Muscle of leg (tissue), 11 donors: ENCODE measurements around the gene FRMPD2. TPM values are rescaled to one million over a fixed set of nuclear protein-coding genes. Genes with fewer than 3 reads are reported as not detected.

Experiments used
- DNase-seq: peaks from one replicate; pipeline ENCODE4 v3.0.0; 2013
- H3K27ac ChIP-seq: one replicate; pipeline ENCODE4 v1.5.1; 2013; ENCODE audit warnings: mild to moderate bottlenecking, low read length, control low read depth
- H3K27me3 ChIP-seq: one replicate; pipeline ENCODE4 v1.6.1; 2013; ENCODE audit warnings: low read length; ENCODE audit not compliant: control insufficient read depth, insufficient read depth
- H3K36me3 ChIP-seq: one replicate; pipeline ENCODE4 v1.6.1; 2013; ENCODE audit warnings: low read length; ENCODE audit not compliant: control insufficient read depth, insufficient read depth
- H3K4me1 ChIP-seq: one replicate; pipeline ENCODE4 v1.6.1; 2013; ENCODE audit warnings: low read length; ENCODE audit not compliant: control insufficient read depth, insufficient read depth
- H3K4me3 ChIP-seq: one replicate; pipeline ENCODE4 v1.5.1; 2013; ENCODE audit warnings: low read length, control low read depth
- H3K9me3 ChIP-seq: replicated peaks from 2 replicates; pipeline ENCODE4 v1.6.1; 2013; ENCODE audit warnings: low read depth, low read length; ENCODE audit not compliant: control insufficient read depth
- WGBS: methylation state at CpG from one replicate; pipeline ENCODE4 v1.1.5; 2013; ENCODE audit warnings: missing lambda C conversion rate; ENCODE audit not compliant: insufficient coverage; 5-methylcytosine and 5-hydroxymethylcytosine counted together
- polyA plus RNA-seq, 8 donors: library from polyadenylated mRNA; unstranded; fragments of 120-200 nt; gene quantifications; one replicate each; pipeline versions ENCODE4 v1.2.1 to v1.2.3, GENCODE V29; 2013; ENCODE audit warnings: inconsistent platforms in 1 of 8, low replicate concordance in 1 of 8; ENCODE audit not compliant: insufficient read length in 8 of 8, insufficient read depth in 1 of 8
- total RNA-seq: library from RNA; stranded (reverse); fragments of 120-200 nt; gene quantifications from one replicate; pipeline ENCODE4 v1.2.4, GENCODE V29; 2013

The FRMPD2 gene
- total and polyA plus RNA-seq, 9 donors = 0.11 to 0.88 (median 0.17) TPM; not detected in 1

- no CpG with 5 or more reads among the region's 2 CpGs for WGBS
- no peaks in the 10 kb centered on the region for H3K4me1 ChIP-seq
- H3K9me3 ChIP-seq = no peaks in the 10 kb centered on the region
- DNase-seq = no peak
- no peaks in the 10 kb centered on the region for H3K27me3 ChIP-seq
- H3K4me3 ChIP-seq = no peak overlapping the region
- no peaks in the 10 kb centered on the region for H3K36me3 ChIP-seq
- H3K27ac ChIP-seq = no peak overlapping the region
Observed at GRCh38 chr10:48209241-48209640, 65.3 kb downstream of the FRMPD2 start.

GRCh38 chr10:48207853-48208252 is 66.6 kb downstream of the FRMPD2 start:
- Histone ChIP-seq H3K27ac (no peak overlapping the region), H3K4me1 (no peaks in the 10 kb centered on the region), H3K4me3 (no peak overlapping the region), H3K27me3 (no peaks in the 10 kb centered on the region), H3K9me3 (no peaks in the 10 kb centered on the region), H3K36me3 (no peaks in the 10 kb centered on the region)
- WGBS = 82% methylated on average over 3 of the region's 5 CpGs
- DNase-seq = no peak

DNA sequence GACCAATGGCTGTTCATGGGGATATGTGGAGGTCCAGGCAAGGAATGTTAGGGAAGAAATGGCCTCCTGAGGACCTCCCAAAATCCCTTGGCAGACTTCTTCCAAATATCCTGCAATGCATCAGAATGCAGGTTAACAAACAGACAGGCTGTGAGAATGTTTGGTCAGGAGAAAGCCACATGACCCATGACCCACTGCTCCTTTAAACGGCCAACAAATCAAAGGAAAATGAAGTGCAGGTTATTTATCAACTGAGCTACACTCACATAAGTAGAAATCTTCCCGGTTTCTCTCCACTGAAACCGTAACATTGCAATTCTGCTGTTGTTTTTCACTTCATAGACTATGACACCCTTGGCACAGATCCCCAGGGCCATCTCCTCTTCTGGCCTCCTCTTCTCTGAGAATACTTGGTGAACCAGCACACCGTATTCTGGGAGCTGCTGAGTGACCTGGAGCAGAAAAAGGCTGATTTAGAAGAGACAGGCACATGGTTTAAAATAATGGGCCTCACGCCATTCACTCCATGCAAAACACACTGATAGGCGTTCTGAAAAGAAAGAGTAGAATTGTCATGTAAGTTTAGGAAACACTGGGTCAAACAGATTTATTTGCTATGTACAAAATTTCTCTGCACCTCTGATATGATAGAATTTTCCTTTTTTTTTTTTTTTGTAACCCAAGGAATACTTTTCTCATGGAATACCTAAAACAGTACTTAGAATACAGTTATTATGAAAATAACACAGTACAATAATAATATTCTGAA is 67.8 kb downstream of the FRMPD2 start:
- Histone ChIP-seq H3K4me1 (no peaks in the 10 kb centered on the region), H3K9me3 (no peaks in the 10 kb centered on the region), H3K27me3 (no peaks in the 10 kb centered on the region), H3K36me3 (no peaks in the 10 kb centered on the region), H3K27ac (no peak overlapping the region), H3K4me3 (no peak overlapping the region)
- 20% methylated on average over 1 of the region's 6 CpGs for WGBS
- no peak for DNase-seq

DNA sequence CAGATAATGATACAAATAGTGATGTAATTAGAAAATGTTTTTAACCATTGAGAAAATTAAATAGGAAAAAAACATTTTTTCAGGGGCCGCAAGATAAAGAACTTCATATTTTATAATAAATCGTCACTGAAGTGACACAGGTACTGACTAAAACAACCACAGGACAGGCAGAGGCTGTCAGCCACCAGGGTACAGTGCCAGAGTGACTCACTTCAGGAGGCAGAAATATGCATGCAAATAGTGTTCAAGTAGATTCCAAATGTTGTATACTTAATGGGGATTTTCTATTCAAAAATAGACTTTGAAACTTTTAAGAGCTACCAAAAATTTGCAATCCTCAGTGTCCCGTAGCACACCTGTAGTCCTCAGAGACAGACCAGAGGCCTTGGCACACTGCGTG is 68.6 kb downstream of the FRMPD2 start:
- no peaks in the 10 kb centered on the region for H3K9me3 ChIP-seq
- H3K4me3 ChIP-seq = no peak overlapping the region
- no peaks in the 10 kb centered on the region for H3K4me1 ChIP-seq
- no peak for DNase-seq
- H3K36me3 ChIP-seq = no peaks in the 10 kb centered on the region
- no peak overlapping the region for H3K27ac ChIP-seq
- 94% methylated on average over 2 of the region's 4 CpGs for WGBS
- H3K27me3 ChIP-seq = no peaks in the 10 kb centered on the region

GRCh38 chr10:48199580-48200377 is 74.7 kb downstream of the FRMPD2 start:
- no peaks in the 10 kb centered on the region for H3K36me3 ChIP-seq
- 58% methylated on average over 2 of the region's 9 CpGs for WGBS
- H3K4me1 ChIP-seq = no peaks in the 10 kb centered on the region
- DNase-seq = peak; percentile 32
- no peak overlapping the region for H3K4me3 ChIP-seq
- no peak overlapping the region for H3K27ac ChIP-seq
- no peaks in the 10 kb centered on the region for H3K9me3 ChIP-seq
- no peaks in the 10 kb centered on the region for H3K27me3 ChIP-seq

GRCh38 chr10:48197236-48197899 is 77.1 kb downstream of the FRMPD2 start:
- Histone ChIP-seq H3K9me3 (no peaks in the 10 kb centered on the region), H3K27me3 (no peaks in the 10 kb centered on the region), H3K4me3 (no peak overlapping the region), H3K4me1 (no peaks in the 10 kb centered on the region), H3K36me3 (no peaks in the 10 kb centered on the region), H3K27ac (no peak overlapping the region)
- DNase-seq = no peak
- WGBS = 69% methylated on average over 2 of the region's 6 CpGs

DNA sequence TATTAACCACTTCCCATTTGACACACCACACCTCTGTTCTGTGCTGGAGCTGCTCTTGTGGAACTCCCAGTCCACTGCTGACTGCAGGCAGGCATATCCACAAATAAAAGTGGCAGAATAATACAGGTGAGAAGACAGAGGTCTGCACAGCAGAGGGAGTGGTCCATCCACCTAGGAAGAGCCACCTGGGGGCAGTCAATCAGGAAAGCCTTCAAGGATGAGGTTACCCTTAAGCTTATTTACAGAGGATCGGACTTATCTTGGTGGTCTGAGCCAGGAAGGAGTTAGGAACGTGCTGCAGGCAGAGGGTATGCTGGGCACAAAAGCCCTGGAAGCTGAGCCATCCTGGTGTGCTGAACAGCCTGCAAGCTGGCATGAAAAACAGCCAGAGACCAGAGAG is 78.7 kb downstream of the FRMPD2 start:
- WGBS = 80% methylated on average over 2 of the region's 2 CpGs
- Histone ChIP-seq H3K4me1 (no peaks in the 10 kb centered on the region), H3K4me3 (no peak overlapping the region)

GRCh38 chr10:48194830-48195229 is 79.7 kb downstream of the FRMPD2 start:
- no peaks in the 10 kb centered on the region for H3K4me1 ChIP-seq
- WGBS = 71% methylated on average over 1 of the region's 1 CpG
- no peaks in the 10 kb centered on the region for H3K9me3 ChIP-seq
- H3K27ac ChIP-seq = no peak overlapping the region
- no peaks in the 10 kb centered on the region for H3K36me3 ChIP-seq
- no peak overlapping the region for H3K4me3 ChIP-seq
- peak; percentile 5 for DNase-seq
- H3K27me3 ChIP-seq = peaks cover 2% of the 10 kb centered on the region

More for the DNA sequence above, 78.7 kb downstream of the FRMPD2 start:
- H3K36me3 ChIP-seq = no peaks in the 10 kb centered on the region
- H3K9me3 ChIP-seq = no peaks in the 10 kb centered on the region
- DNase-seq = no peak
- H3K27ac ChIP-seq = no peak overlapping the region
- no peaks in the 10 kb centered on the region for H3K27me3 ChIP-seq

DNA sequence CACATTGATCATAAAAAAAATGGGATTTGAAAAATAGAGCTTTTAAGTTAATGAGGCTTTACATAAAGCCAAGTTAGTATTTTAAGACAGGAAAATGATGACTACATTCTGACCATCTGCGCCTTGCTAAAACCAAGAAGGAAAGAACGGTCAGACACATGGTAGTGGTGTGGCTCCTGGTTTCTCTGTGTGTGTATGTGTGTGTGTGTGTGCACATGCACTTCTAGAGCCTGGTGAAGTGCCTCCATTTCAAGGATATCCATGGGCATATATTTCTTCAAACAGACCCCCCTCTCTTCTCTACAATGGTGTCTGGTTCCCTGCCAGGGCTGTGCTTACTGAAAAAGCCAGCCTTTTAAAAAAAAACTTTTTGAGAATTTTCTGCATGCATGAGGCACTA is 80.9 kb downstream of the FRMPD2 start:
- Histone ChIP-seq H3K36me3 (no peaks in the 10 kb centered on the region), H3K27ac (no peak overlapping the region), H3K27me3 (peaks cover 2% of the 10 kb centered on the region), H3K4me1 (no peaks in the 10 kb centered on the region), H3K4me3 (no peak overlapping the region), H3K9me3 (no peaks in the 10 kb centered on the region)
- 72% methylated on average over 2 of the region's 2 CpGs for WGBS
- no peak for DNase-seq

DNA sequence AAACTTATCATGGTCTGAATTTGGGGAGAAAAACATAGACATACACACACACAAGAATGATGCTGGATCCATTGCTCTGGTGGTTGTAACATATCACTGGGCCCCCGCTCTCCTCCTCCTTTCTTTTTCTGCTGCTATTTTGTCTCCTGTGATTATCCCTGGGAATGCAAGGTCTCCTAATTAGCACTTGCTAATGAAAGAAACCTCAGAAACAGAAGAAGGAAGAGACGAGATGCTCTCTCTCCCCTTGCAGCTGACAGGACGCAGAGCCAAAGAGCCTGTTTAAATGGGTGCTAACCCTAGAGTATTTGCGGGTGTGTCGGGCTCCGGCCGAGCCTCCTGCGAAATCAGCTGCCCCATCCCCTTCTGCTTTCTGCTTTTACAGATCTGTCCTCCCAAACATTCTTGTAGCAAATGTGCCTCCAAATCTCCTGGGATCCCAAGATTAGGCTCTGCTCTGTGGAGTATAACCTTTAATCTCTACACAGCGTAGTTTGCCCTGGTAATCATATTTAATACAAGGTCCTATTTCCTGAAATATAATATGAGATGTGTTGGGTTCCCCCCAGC is 81.5 kb downstream of the FRMPD2 start:
- Histone ChIP-seq H3K27ac (no peak overlapping the region), H3K36me3 (no peaks in the 10 kb centered on the region), H3K9me3 (no peaks in the 10 kb centered on the region), H3K4me3 (no peak overlapping the region), H3K4me1 (peaks cover 3% of the 10 kb centered on the region), H3K27me3 (peaks cover 2% of the 10 kb centered on the region)
- WGBS = 35% methylated on average over 7 of the region's 9 CpGs
- DNase-seq = no peak
